WTC11 (cell line): ENCODE measurements around the gene KIFC3. TPM values are rescaled to one million over a fixed set of nuclear protein-coding genes. Genes with fewer than 3 reads are reported as not detected.

Experiments used
- ATAC-seq: fragments of 200-7000 bp; cut with Tn5 transposase; 2 replicates; pipeline ENCODE4 v1.10.0; 2021; ENCODE audit warnings: mild to moderate bottlenecking, moderate library complexity
- CTCF ChIA-PET: fragments of 300-600 bp; sonication (Branson Sonifier 250); formaldehyde crosslinking; loops from one replicate; lab custom pipeline; 2021; ENCODE audit warnings: antibody characterized with exemption; lab: Charles Lee
- POLR2A ChIA-PET: fragments of 350-600 bp; sonication (Branson Sonifier 250); formaldehyde crosslinking; loops from one replicate; lab custom pipeline; 2021; ENCODE audit warnings: antibody characterized with exemption; lab: Charles Lee
- DNase-seq: peaks from one replicate; pipeline ENCODE4 v3.0.0; 2021; ENCODE audit warnings: low spot score
- H3K27ac Mint-ChIP-seq: 2 replicates; pipeline ENCODE4 v1.8.0; 2021; ENCODE audit warnings: mixed read lengths
- H3K27me3 Mint-ChIP-seq: 2 replicates; pipeline ENCODE4 v1.8.0; 2021; ENCODE audit warnings: low read depth, mild to moderate bottlenecking, moderate library complexity, mixed read lengths
- H3K36me3 Mint-ChIP-seq: 2 replicates; pipeline ENCODE4 v1.8.0; 2021; ENCODE audit warnings: mixed read lengths
- H3K4me1 Mint-ChIP-seq: 2 replicates; pipeline ENCODE4 v1.8.0; 2022; ENCODE audit warnings: mixed read lengths
- H3K4me3 Mint-ChIP-seq: 2 replicates; pipeline ENCODE4 v1.8.0; 2021; ENCODE audit warnings: mild to moderate bottlenecking, moderate library complexity, mixed read lengths
- H3K9me3 Mint-ChIP-seq: 2 replicates; pipeline ENCODE4 v1.8.0; 2021; ENCODE audit warnings: mixed read lengths
- AFF4 ChIP-seq: sonication (generic); formaldehyde crosslinking; IDR thresholded peaks from 2 replicates; pipeline ENCODE4 v1.8.1; 2023; ENCODE audit warnings: mild to moderate bottlenecking, missing genetic modification reagents, borderline replicate concordance
- ATF2 ChIP-seq: sonication (generic); formaldehyde crosslinking; IDR thresholded peaks from 2 replicates; pipeline ENCODE4 v1.8.1; 2022; ENCODE audit warnings: low read depth, missing genetic modification reagents, borderline replicate concordance
- GABPB1 ChIP-seq: sonication (generic); formaldehyde crosslinking; IDR thresholded peaks from 2 replicates; pipeline ENCODE4 v1.8.1; 2023; ENCODE audit warnings: mild to moderate bottlenecking, missing genetic modification reagents
- GRHL2 ChIP-seq: fragments of 250-450 bp; sonication (Bioruptor Pico); IDR thresholded peaks from 2 replicates; pipeline ENCODE4 v1.8.0; 2022; ENCODE audit warnings: mild to moderate bottlenecking, moderate library complexity; ENCODE audit not compliant: insufficient replicate concordance, severe bottlenecking
- GTF2I ChIP-seq: fragments of 250-450 bp; sonication (Bioruptor Pico); conservative IDR thresholded peaks from 2 replicates; pipeline ENCODE4 v1.4.0; 2021; ENCODE audit warnings: mild to moderate bottlenecking
- JUN ChIP-seq: sonication (generic); formaldehyde crosslinking; IDR thresholded peaks from 2 replicates; pipeline ENCODE4 v1.8.0; 2023; ENCODE audit warnings: mild to moderate bottlenecking, missing genetic modification reagents
- MLX ChIP-seq: sonication (generic); formaldehyde crosslinking; IDR thresholded peaks from 2 replicates; pipeline ENCODE4 v1.8.1; 2023; ENCODE audit warnings: mild to moderate bottlenecking, missing genetic modification reagents, moderate library complexity
- SMAD4 ChIP-seq: sonication (generic); formaldehyde crosslinking; IDR thresholded peaks from 2 replicates; pipeline ENCODE4 v1.8.0; 2022; ENCODE audit warnings: mild to moderate bottlenecking, missing genetic modification reagents
- SOX15 ChIP-seq: fragments of 250-450 bp; sonication (Bioruptor Pico); IDR thresholded peaks from 2 replicates; pipeline ENCODE4 v1.9.0; 2021; ENCODE audit warnings: mild to moderate bottlenecking
- ZNF121 ChIP-seq: sonication (generic); formaldehyde crosslinking; IDR thresholded peaks from 2 replicates; pipeline ENCODE4 v1.8.0; 2023; ENCODE audit warnings: missing genetic modification reagents
- ZNF263 ChIP-seq: sonication (generic); formaldehyde crosslinking; IDR thresholded peaks from 2 replicates; pipeline ENCODE4 v1.8.1; 2022; ENCODE audit warnings: low read depth, mild to moderate bottlenecking, moderate library complexity, missing genetic modification reagents
- total RNA-seq: library from RNA; stranded (reverse); gene quantifications from 3 replicates; pipeline ENCODE4 v1.2.3, GENCODE V29; 2021

The KIFC3 gene
- total RNA-seq, 1 experiment from 2014 or later, result 11.6 TPM

GRCh38 chr16:57762365-57763040, 39.8 kb downstream of the KIFC3 start:
- DNase-seq (no peak), ATAC-seq (no peak)
- CTCF ChIA-PET, result interaction anchor here (4.9 kb wide), 1 partner anchor 13 kb away, joined by 30 read pairs; no protein-coding TSS in a partner anchor
- Mint-ChIP-seq H3K9me3 (no peaks in the 10 kb centered on the region), H3K36me3 (no peaks in the 10 kb centered on the region), H3K4me1 (peaks cover 22% of the 10 kb centered on the region), H3K4me3 (no peak overlapping the region), H3K27ac (no peak overlapping the region; the same call in 1 of the 2 replicates), H3K27me3 (no peaks in the 10 kb centered on the region)
- no peak for TF ChIP-seq SMAD4
- no peak for TF ChIP-seq GTF2I (CRISPR knock-in tag)
- POLR2A ChIA-PET, result no interaction called here

GRCh38 chr16:57761957-57762356, 40.3 kb downstream of the KIFC3 start:
- H3K27ac Mint-ChIP-seq, result no peak overlapping the region
- H3K4me1 Mint-ChIP-seq, result peaks cover 22% of the 10 kb centered on the region
- no peak for TF ChIP-seq ATF2 (CRISPR knock-in tag)
- no peak for TF ChIP-seq GABPB1
- TF ChIP-seq ZNF263 (CRISPR knock-in tag), result no peak
- no peak for TF ChIP-seq AFF4 (CRISPR knock-in tag)
- no peaks in the 10 kb centered on the region for H3K36me3 Mint-ChIP-seq
- no peaks in the 10 kb centered on the region for H3K9me3 Mint-ChIP-seq
- POLR2A ChIA-PET, result no interaction called here
- ATAC-seq, result no peak
- no peak overlapping the region for H3K4me3 Mint-ChIP-seq
- no peaks in the 10 kb centered on the region for H3K27me3 Mint-ChIP-seq
- CTCF ChIA-PET, result interaction anchor here (0.6 to 2.7 kb wide), 4 partner anchors 14 to 238 kb away, joined by 3 to 18 read pairs (median 8); no protein-coding TSS in a partner anchor
- no peak for DNase-seq

- H3K4me3 Mint-ChIP-seq, result no peak overlapping the region
These were observed 41.0 kb downstream of the KIFC3 start for GRCh38 chr16:57761301-57761700.

More at GRCh38 chr16:57761301-57761700, 41.0 kb downstream of the KIFC3 start:
- TF ChIP-seq SOX15 (CRISPR knock-in tag) (no peak), GRHL2 (CRISPR knock-in tag) (no peak), JUN (no peak), MLX (CRISPR knock-in tag) (no peak), ZNF121 (CRISPR knock-in tag) (no peak), ATF2 (CRISPR knock-in tag) (no peak)
- Mint-ChIP-seq H3K27ac (no peak overlapping the region), H3K36me3 (0 out of 2 replicates have a peak, but pooled peaks cover under 1% of the 10 kb centered on the region), H3K27me3 (no peaks in the 10 kb centered on the region), H3K4me1 (peaks cover 22% of the 10 kb centered on the region), H3K9me3 (no peaks in the 10 kb centered on the region)
- CTCF ChIA-PET, result interaction anchor here (0.6 to 2.9 kb wide), 9 partner anchors 14 to 267 kb away, joined by 3 to 18 read pairs (median 7); no protein-coding TSS in a partner anchor
- no peak for ATAC-seq
- POLR2A ChIA-PET, result no interaction called here
- no peak for DNase-seq
